Colonic mucosa (tissue), 4 donors: ENCODE results near the gene TPM2. TPM values are rescaled to one million over a fixed set of nuclear protein-coding genes. Genes with fewer than 3 reads are reported as not detected.

ENCODE experiments used
- DNase-seq: peaks from one replicate; pipeline ENCODE4 v3.0.0-alpha.2; 2020
- H3K27ac ChIP-seq: fragments of 200-600 bp; one replicate; pipeline ENCODE4 v1.8.0; 2021
- H3K27me3 ChIP-seq: fragments of 200-600 bp; one replicate; pipeline ENCODE4 v1.8.0; 2021
- H3K36me3 ChIP-seq: fragments of 200-600 bp; one replicate; pipeline ENCODE4 v1.8.0; 2021
- H3K4me1 ChIP-seq: fragments of 200-600 bp; one replicate; pipeline ENCODE4 v1.8.0; 2021; ENCODE audit warnings: mild to moderate bottlenecking
- H3K4me3 ChIP-seq: fragments of 200-600 bp; one replicate; pipeline ENCODE4 v1.8.0; 2021
- H3K9ac ChIP-seq, 2 donors: one replicate each; pipeline ENCODE4 v1.7.0; 2013; ENCODE audit warnings: control low read depth in 2 of 2, low read depth in 2 of 2, low read length in 2 of 2
- H3K9me3 ChIP-seq: fragments of 200-600 bp; one replicate; pipeline ENCODE4 v1.8.0; 2021
- CTCF ChIP-seq: fragments of 200-600 bp; IDR thresholded peaks from one replicate; pipeline ENCODE4 v1.8.0; 2022; ENCODE audit warnings: antibody characterized with exemption, mild to moderate bottlenecking
- intact Hi-C: fragments of 100-400 bp; cut with DNase I; formaldehyde crosslinking; loops from one replicate; pipeline ENCODE4 v1.14.1; 2022
- total RNA-seq, 2 donors: library from RNA; stranded (reverse); fragmentation: NEBNext Ultra II Directional in 1 of 2; extraction: Animal tissue kit (Norgen Biotek cat#: 25700) in 1 of 2; gene quantifications; one replicate each; pipeline ENCODE4 v1.2.1, GENCODE V29; 2021
- donor health status: healthy.
- donor health status: DM: no; HTN: no; CAD: no.
- donor health status: DM: no; HTN: no; CAD: no.

Gene TPM2
- total RNA-seq, 2 donors from 2014 or later: 29.8 to 321 TPM

DNA sequence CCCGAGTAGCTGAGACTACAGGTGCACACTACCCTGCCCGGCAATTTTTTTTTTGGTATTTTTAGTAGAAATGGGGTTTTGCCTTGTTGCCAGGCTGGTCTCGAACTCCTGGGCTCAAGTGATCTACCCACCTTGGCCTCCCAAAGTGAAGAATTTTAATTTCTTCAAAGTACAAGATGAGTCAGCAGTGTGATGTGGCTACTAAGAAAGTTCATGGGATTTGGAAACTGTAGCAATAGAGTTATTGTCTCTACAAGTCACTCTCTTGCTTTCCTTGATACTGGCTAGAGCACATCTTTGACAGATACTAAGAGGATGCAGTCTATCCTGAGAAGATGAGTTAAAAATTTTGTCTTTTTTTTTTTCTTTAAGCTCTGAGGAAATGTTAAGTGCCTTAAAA lies 44.4 kb upstream of the TPM2 start:
- DNase-seq: no peak
- Histone ChIP-seq H3K9me3 (no peaks in the 10 kb centered on the region), H3K9ac (no peak overlapping the region), H3K27me3 (no peaks in the 10 kb centered on the region), H3K27ac (peak overlapping the region; percentile 97), H3K4me1 (peaks cover 14% of the 10 kb centered on the region), H3K4me3 (peak overlapping the region; percentile 82), H3K36me3 (peaks cover 19% of the 10 kb centered on the region)
- intact Hi-C loops: loop anchor here (5.0 kb wide), 1 partner anchor 72 kb away; no protein-coding TSS in a partner anchor
- no peak for TF ChIP-seq CTCF

- intact Hi-C loops: loop anchor here (5.0 kb wide), 1 partner anchor 71 kb away; no protein-coding TSS in a partner anchor
- H3K27ac ChIP-seq: peak overlapping the region; percentile 97
- H3K36me3 ChIP-seq: peaks cover 17% of the 10 kb centered on the region
- no peaks in the 10 kb centered on the region for H3K27me3 ChIP-seq
- DNase-seq: peak; percentile 62
- peaks cover 19% of the 10 kb centered on the region for H3K4me1 ChIP-seq
- no peaks in the 10 kb centered on the region for H3K9me3 ChIP-seq
- peak overlapping the region; percentile 92 to 93 for H3K9ac ChIP-seq
- TF ChIP-seq CTCF: no peak
- H3K4me3 ChIP-seq: peak overlapping the region; percentile 82
Measured at GRCh38 chr9:35732800-35733541, 43.2 kb upstream of the TPM2 start.

DNA sequence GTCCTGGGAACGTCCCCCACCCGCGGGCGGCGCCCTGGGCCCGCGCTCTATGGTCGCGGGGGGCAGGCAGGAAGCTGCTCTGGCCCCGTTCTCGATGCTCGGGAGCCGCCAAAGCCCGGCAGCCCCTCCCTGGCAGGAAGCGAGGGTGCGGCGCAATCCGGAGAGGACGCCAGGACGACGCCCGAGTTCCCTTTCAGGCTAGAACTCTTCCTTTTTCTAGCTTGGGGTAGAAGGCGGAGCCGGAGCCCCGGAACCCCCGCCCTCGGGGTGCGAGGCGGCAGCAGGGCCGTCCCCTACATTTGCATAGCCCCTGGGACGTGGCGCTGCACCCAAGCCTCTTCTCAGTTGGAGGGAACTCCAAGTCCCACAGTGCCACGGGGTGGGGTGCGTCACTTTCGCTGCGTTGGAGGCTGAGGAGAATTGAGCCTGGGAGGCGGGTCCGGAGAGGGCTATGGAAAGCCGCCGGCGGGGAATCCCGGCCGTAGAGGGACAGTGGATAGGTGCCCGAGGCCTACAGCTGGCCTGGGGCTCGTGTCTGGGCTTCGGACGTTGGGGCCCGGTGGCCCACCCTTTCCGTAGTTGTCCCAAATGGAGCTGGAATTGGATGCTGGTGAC lies 42.6 kb upstream of the TPM2 start, which contains the start of the genes CREB3 and TLN1:
Gene CREB3 (plus strand): TSS at position 482 of the 615 bp plus-strand sequence. CDS start 107 bp downstream, at position 589.
Gene TLN1 (minus strand): TSS at position 11 of the 615 bp plus-strand sequence. CDS start 6,501 bp downstream, outside the sequence.
- Histone ChIP-seq H3K4me3 (peak within 1 kb of the TSS; percentile 82), H3K4me1 (peaks cover 19% of the 10 kb centered on the region), H3K27ac (peak within 1 kb of the TSS; percentile 97), H3K27me3 (no peaks in the 10 kb centered on the region), H3K9me3 (no peaks in the 10 kb centered on the region), H3K9ac (peak within 1 kb of the TSS; percentile 95 to 96), H3K36me3 (peaks cover 16% of the 10 kb centered on the region)
- intact Hi-C loops: loop anchor here (5.0 kb wide), 1 partner anchor 70 kb away; no protein-coding TSS in a partner anchor
- peak; percentile 99 for DNase-seq
- TF ChIP-seq CTCF: no peak

GRCh38 chr9:35731415-35732184 lies 41.9 kb upstream of the TPM2 start:
- intact Hi-C loops: loop anchor here (5.0 kb wide), 1 partner anchor 69 kb away; no protein-coding TSS in a partner anchor
- H3K9me3 ChIP-seq: no peaks in the 10 kb centered on the region
- no peak for DNase-seq
- H3K27ac ChIP-seq: peak overlapping the region; percentile 97
- H3K9ac ChIP-seq: peak overlapping the region; percentile 95 to 96
- peak overlapping the region; percentile 82 for H3K4me3 ChIP-seq
- H3K36me3 ChIP-seq: peaks cover 9% of the 10 kb centered on the region
- no peaks in the 10 kb centered on the region for H3K27me3 ChIP-seq
- peaks cover 19% of the 10 kb centered on the region for H3K4me1 ChIP-seq
- TF ChIP-seq CTCF: no peak

GRCh38 chr9:35730486-35730854 lies 40.7 kb upstream of the TPM2 start:
- H3K9ac ChIP-seq: peak overlapping the region; percentile 12 to 95
- H3K4me1 ChIP-seq: peaks cover 19% of the 10 kb centered on the region
- H3K4me3 ChIP-seq: peak overlapping the region; percentile 82
- intact Hi-C loops: loop anchor here (5.0 kb wide), 1 partner anchor 68 kb away; no protein-coding TSS in a partner anchor
- peaks cover 4% of the 10 kb centered on the region for H3K36me3 ChIP-seq
- no peak for DNase-seq
- H3K27me3 ChIP-seq: no peaks in the 10 kb centered on the region
- peak overlapping the region; percentile 97 for H3K27ac ChIP-seq
- no peaks in the 10 kb centered on the region for H3K9me3 ChIP-seq
- TF ChIP-seq CTCF: no peak
